Breast epithelium (tissue), 4 donors: ENCODE measurements around the gene PAFAH2. TPM values are rescaled to one million over a fixed set of nuclear protein-coding genes. Genes with fewer than 3 reads are reported as not detected.

Experiments used
- DNase-seq, 2 donors: peaks; one replicate each; pipeline ENCODE4 v3.0.0-alpha.2; 2019; ENCODE audit warnings: low spot score in 2 of 2
- H3K27ac ChIP-seq, 2 donors: fragments of 200-600 bp; sonication (generic) in 1 of 2; one replicate each; pipeline ENCODE4 v1.5.1; 2016 to 2019; ENCODE audit warnings: mild to moderate bottlenecking in 1 of 2
- H3K27me3 ChIP-seq, 2 donors: fragments of 200-600 bp; sonication (generic) in 1 of 2; one replicate each; pipeline versions ENCODE4 v1.5.1 to v1.6.0; 2017 to 2019; ENCODE audit warnings: control low read depth in 1 of 2, mild to moderate bottlenecking in 1 of 2
- H3K36me3 ChIP-seq: fragments of 200-600 bp; one replicate; pipeline ENCODE4 v1.5.1; 2019
- H3K4me1 ChIP-seq, 2 donors: fragments of 200-600 bp; sonication (generic); one replicate each; pipeline ENCODE4 v1.5.1; 2016 to 2019; ENCODE audit warnings: control low read depth in 1 of 2
- H3K4me3 ChIP-seq, 3 donors: fragments of 200-600 bp; sonication (generic); 1 replicate in 2 of 3; 2 replicates in 1 of 3; pipeline ENCODE4 v1.5.1; 2016 to 2019; ENCODE audit warnings: mild to moderate bottlenecking in 3 of 3, moderate library complexity in 2 of 3
- H3K9me3 ChIP-seq, 2 donors: fragments of 200-600 bp; sonication (generic) in 1 of 2; one replicate each; pipeline ENCODE4 v1.5.1; 2016 to 2019; ENCODE audit warnings: control low read depth in 1 of 2
- CTCF ChIP-seq, 3 donors: fragments of 450-650 bp; IDR thresholded peaks; one replicate each; pipeline ENCODE4 v1.5.1; 2016 to 2017; ENCODE audit warnings: antibody characterized with exemption in 3 of 3, mild to moderate bottlenecking in 3 of 3, moderate library complexity in 3 of 3
- POLR2A ChIP-seq: fragments of 450-650 bp; IDR thresholded peaks from one replicate; pipeline ENCODE4 v1.6.1; 2016; ENCODE audit warnings: antibody characterized with exemption, mild to moderate bottlenecking, moderate library complexity
- POLR2AphosphoS5 ChIP-seq, 3 donors: sonication (generic); formaldehyde crosslinking; IDR thresholded peaks; one replicate each; pipeline ENCODE4 v1.6.1; 2017; ENCODE audit warnings: antibody characterized with exemption in 3 of 3
- intact Hi-C: fragments of 100-400 bp; cut with DNase I; formaldehyde crosslinking; loops from one replicate; pipeline ENCODE4 v1.15.1; 2023; ENCODE audit warnings: low total_unique reads
- total RNA-seq, 3 donors: library from RNA; depleted of rRNA; stranded (reverse); fragments of >200 nt; gene quantifications; one replicate each; pipeline ENCODE4 v1.1.0, GENCODE V29; 2016

Gene PAFAH2
- total RNA-seq, 3 donors from 2014 or later, result 8.2 to 19.9 (median 9.8) TPM

DNA sequence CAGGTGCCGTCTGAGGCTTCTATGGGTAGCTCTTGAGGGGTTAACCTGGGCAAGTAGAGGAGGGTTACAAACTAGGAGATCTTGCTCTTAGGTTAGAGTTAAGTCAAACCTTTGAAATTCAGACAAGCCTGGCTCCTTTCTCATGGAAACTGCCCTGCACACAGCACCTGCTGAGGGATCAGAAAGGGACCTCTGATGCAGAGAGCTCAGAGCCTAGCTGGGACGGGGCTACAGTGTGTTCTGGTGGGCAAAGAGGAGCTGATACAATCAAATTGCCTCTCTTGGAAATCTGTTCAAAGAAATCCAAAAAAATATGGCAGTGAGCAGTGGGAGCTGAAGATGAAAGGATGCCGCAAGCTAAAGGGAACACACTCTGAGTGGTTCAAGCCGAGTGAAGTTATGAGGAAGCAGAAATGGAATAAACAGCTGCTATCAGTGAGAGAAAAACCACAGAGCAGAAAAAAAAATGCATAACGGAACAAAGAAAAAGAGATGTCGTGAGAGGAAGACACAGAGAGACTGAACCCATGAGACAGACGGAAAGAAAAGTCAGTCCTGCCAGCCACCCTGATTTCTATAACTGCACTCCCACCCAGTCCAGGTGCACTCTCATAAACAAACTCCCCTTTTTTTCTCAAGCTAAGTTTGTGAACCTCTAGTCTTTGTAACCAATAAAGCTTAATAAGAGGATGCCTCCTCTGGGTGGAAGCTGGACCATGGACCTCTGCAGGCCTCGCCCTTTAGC lies 26.6 kb downstream of the PAFAH2 start:
- TF ChIP-seq POLR2AphosphoS5 (IDR thresholded peaks at IDR 0.05), result no peak
- TF ChIP-seq POLR2A, result no peak
- no peak for TF ChIP-seq CTCF (IDR thresholded peaks at IDR 0.05)
- Histone ChIP-seq H3K27ac (no peak overlapping the region), H3K4me3 (no peak overlapping the region), H3K27me3 (no peaks in the 10 kb centered on the region), H3K4me1 (no peaks in the 10 kb centered on the region), H3K9me3 (no peaks in the 10 kb centered on the region), H3K36me3 (no peaks in the 10 kb centered on the region)
- DNase-seq, result no peak
- intact Hi-C loops, result loop anchor here (5.0 kb wide), 1 partner anchor 226 kb away; no protein-coding TSS in a partner anchor

- H3K27ac ChIP-seq, result no peak overlapping the region
- H3K9me3 ChIP-seq, result no peaks in the 10 kb centered on the region
- no peaks in the 10 kb centered on the region for H3K27me3 ChIP-seq
- H3K4me3 ChIP-seq, result no peak overlapping the region
- intact Hi-C loops, result loop anchor here (10.0 kb wide), 1 partner anchor 1883 kb away; no protein-coding TSS in a partner anchor
- TF ChIP-seq POLR2AphosphoS5 (IDR thresholded peaks at IDR 0.05) (no peak), POLR2A (no peak), CTCF (IDR thresholded peaks at IDR 0.05) (no peak)
- no peaks in the 10 kb centered on the region for H3K36me3 ChIP-seq
- H3K4me1 ChIP-seq, result no peaks in the 10 kb centered on the region
- no peak for DNase-seq
These were observed 30.6 kb downstream of the PAFAH2 start for GRCh38 chr1:25967308-25967707.

GRCh38 chr1:25959611-25960010 lies 38.3 kb downstream of the PAFAH2 start:
- intact Hi-C loops, result loop anchor here (10.0 kb wide), 1 partner anchor 1875 kb away; no protein-coding TSS in a partner anchor
- no peak for DNase-seq
- H3K9me3 ChIP-seq, result no peaks in the 10 kb centered on the region
- TF ChIP-seq POLR2A (no peak), POLR2AphosphoS5 (IDR thresholded peaks at IDR 0.05) (no peak), CTCF (IDR thresholded peaks at IDR 0.05) (no peak)
- no peak overlapping the region for H3K4me3 ChIP-seq
- H3K36me3 ChIP-seq, result no peaks in the 10 kb centered on the region
- no peaks in the 10 kb centered on the region for H3K4me1 ChIP-seq
- no peak overlapping the region for H3K27ac ChIP-seq
- H3K27me3 ChIP-seq, result no peaks in the 10 kb centered on the region

- H3K4me3 ChIP-seq, result no peak overlapping the region
- H3K9me3 ChIP-seq, result no peaks in the 10 kb centered on the region
- no peak overlapping the region for H3K27ac ChIP-seq
- no peak for DNase-seq
- H3K27me3 ChIP-seq, result no peaks in the 10 kb centered on the region
- H3K36me3 ChIP-seq, result no peaks in the 10 kb centered on the region
- H3K4me1 ChIP-seq, result no peaks in the 10 kb centered on the region
- TF ChIP-seq POLR2AphosphoS5 (IDR thresholded peaks at IDR 0.05), result no peak
- no peak for TF ChIP-seq CTCF (IDR thresholded peaks at IDR 0.05)
- TF ChIP-seq POLR2A, result no peak
- intact Hi-C loops, result no loop called here
These were observed 39.4 kb downstream of the PAFAH2 start for GRCh38 chr1:25958465-25958864.

DNA sequence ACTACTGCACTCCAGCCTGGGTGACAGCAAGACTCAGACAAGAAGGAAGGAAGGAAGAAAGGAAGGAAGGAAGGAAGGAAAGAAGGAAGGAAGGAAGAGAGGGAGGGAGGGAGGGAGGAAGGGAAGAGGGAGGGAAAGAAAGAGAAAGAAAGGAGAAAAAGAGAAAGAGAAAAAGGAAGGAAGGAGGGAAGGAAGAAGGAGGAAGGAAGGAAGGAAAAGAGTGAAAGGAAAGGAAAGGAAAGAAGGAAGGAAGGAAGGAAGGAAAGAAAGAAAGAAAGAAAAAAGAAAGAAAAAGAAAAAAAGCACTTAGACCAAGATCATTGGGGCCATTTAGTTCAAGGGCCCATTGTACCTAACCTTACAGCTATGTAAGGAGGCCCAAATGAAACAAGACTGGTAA lies 42.3 kb downstream of the PAFAH2 start:
- no peak overlapping the region for H3K4me3 ChIP-seq
- TF ChIP-seq CTCF (IDR thresholded peaks at IDR 0.05) (no peak), POLR2A (no peak), POLR2AphosphoS5 (IDR thresholded peaks at IDR 0.05) (no peak)
- no peak for DNase-seq
- H3K27me3 ChIP-seq, result no peaks in the 10 kb centered on the region
- intact Hi-C loops, result no loop called here
- H3K9me3 ChIP-seq, result no peaks in the 10 kb centered on the region
- H3K36me3 ChIP-seq, result no peaks in the 10 kb centered on the region
- H3K4me1 ChIP-seq, result no peaks in the 10 kb centered on the region
- no peak overlapping the region for H3K27ac ChIP-seq
